Stimulated activated CD4-positive, alpha-beta T cell treated with anti-CD3 and anti-CD28 coated beads, Interleukin-1b, Interleukin-23, amount 100 ng/mL, for 1 hour (primary cell): Measurements from ENCODE around the gene LPIN3.

Experiments used
- DNase-seq, 2 donors: peaks; one replicate each; pipeline ENCODE4 v3.0.0-alpha.2; 2020; ENCODE audit warnings: low read depth in 2 of 2

The LPIN3 gene

GRCh38 chr20:41393705-41394066, 53.1 kb downstream of the LPIN3 start:
- no peak for DNase-seq

GRCh38 chr20:41394081-41394480, 53.5 kb downstream of the LPIN3 start:
- no peak for DNase-seq

- no peak for DNase-seq
These were observed 54.5 kb downstream of the LPIN3 start for GRCh38 chr20:41394931-41395666.

- no peak for DNase-seq
These were observed 55.3 kb downstream of the LPIN3 start for GRCh38 chr20:41395667-41396664.

- no peak for DNase-seq
These were observed 57.8 kb downstream of the LPIN3 start for GRCh38 chr20:41398408-41398807.

GRCh38 chr20:41403604-41404003, 63.0 kb downstream of the LPIN3 start:
- DNase-seq, result no peak

- no peak for DNase-seq
These were observed 64.8 kb downstream of the LPIN3 start for GRCh38 chr20:41405436-41405835.

- no peak for DNase-seq
These were observed 65.7 kb downstream of the LPIN3 start for GRCh38 chr20:41406353-41406752.

GRCh38 chr20:41406896-41407444, 66.3 kb downstream of the LPIN3 start:
- no peak for DNase-seq

- DNase-seq, result no peak
These were observed 67.0 kb downstream of the LPIN3 start for GRCh38 chr20:41407607-41408006.

- DNase-seq, result no peak
These were observed 67.7 kb downstream of the LPIN3 start for GRCh38 chr20:41408156-41408794.

- no peak for DNase-seq
These were observed 68.4 kb downstream of the LPIN3 start for GRCh38 chr20:41408986-41409385.
